HG02763 (cell line): ENCODE results near the gene CYSLTR2.

ENCODE experiments used
- ATAC-seq: cut with Tn5 transposase; IDR thresholded peaks from one replicate; pipeline ENCODE4 v1.9.1; 2021; ENCODE audit warnings: mild to moderate bottlenecking, moderate library complexity; ENCODE audit not compliant: unreplicated experiment

The CYSLTR2 gene, protein sequence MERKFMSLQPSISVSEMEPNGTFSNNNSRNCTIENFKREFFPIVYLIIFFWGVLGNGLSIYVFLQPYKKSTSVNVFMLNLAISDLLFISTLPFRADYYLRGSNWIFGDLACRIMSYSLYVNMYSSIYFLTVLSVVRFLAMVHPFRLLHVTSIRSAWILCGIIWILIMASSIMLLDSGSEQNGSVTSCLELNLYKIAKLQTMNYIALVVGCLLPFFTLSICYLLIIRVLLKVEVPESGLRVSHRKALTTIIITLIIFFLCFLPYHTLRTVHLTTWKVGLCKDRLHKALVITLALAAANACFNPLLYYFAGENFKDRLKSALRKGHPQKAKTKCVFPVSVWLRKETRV

DNA sequence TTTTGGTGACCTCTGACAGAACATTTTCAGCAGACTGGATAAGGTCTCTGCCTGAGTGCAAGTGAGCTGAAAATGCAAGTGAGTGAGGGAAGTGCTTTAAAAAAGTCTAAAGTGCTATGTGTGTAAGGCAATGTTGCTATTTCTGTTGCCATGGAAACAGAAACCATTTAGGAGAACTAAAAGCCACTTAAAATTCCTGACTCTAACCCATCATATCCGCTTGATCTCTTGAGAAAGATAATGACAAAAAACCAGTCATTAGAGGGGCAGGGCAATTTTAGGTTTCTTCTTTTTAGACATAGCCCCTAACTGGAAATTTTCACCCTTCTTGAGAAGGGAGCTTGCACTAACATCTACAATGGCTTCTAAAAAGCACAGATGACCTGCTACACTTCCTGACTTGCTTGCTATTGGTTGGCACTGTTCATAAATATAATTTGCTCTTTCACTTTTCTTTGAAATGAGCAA, at the start of gene CYSLTR2:
TSS of gene CYSLTR2 (plus strand) at position 458 of the 468 bp plus-strand sequence. CDS start 52,889 bp downstream, outside the sequence.
- peak; percentile 61 for ATAC-seq

DNA sequence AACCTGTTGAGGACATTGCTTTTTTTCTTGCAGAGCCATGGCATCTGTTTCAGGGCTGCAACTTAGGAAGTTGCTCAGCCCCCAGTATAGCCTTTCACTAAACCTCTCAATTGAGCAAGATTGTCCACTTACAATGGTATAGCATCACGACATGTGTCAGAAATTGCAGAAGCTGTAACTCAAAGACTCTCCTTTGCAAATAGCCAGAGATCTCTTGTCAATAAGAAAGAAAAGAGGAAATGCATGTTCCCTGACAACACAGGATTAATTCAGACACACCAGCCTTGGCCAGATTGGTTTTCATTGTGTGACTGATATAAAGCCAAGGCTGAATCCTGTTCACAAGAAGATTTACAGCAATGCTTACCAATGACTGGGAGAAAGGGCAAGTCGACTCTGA, 38.7 kb upstream of the CYSLTR2 start:
- no peak for ATAC-seq

GRCh38 chr13:48618937-48619336, 34.8 kb upstream of the CYSLTR2 start:
- ATAC-seq: no peak

- no peak for ATAC-seq
These were observed 32.7 kb upstream of the CYSLTR2 start for GRCh38 chr13:48621056-48621455.

GRCh38 chr13:48624016-48624415, 29.7 kb upstream of the CYSLTR2 start:
- ATAC-seq: no peak

DNA sequence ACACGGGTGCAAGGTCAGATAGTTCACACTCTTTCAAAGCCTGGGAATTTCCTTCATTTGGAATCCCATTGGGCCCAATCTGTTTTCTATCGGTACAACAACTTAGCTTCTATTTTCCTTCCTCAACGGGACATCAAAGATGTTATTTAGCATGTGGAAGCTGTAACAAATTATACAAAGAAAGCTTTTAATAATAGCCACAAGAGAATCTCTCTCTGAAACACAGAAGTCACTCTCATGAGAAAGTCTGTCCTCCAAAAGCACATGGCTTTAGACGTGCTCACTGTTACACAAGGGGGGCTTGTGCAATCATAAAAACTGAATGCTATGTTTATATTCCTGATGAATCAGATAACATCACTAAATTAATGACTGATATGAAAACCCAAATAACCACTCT, 28.9 kb upstream of the CYSLTR2 start:
- ATAC-seq: no peak

DNA sequence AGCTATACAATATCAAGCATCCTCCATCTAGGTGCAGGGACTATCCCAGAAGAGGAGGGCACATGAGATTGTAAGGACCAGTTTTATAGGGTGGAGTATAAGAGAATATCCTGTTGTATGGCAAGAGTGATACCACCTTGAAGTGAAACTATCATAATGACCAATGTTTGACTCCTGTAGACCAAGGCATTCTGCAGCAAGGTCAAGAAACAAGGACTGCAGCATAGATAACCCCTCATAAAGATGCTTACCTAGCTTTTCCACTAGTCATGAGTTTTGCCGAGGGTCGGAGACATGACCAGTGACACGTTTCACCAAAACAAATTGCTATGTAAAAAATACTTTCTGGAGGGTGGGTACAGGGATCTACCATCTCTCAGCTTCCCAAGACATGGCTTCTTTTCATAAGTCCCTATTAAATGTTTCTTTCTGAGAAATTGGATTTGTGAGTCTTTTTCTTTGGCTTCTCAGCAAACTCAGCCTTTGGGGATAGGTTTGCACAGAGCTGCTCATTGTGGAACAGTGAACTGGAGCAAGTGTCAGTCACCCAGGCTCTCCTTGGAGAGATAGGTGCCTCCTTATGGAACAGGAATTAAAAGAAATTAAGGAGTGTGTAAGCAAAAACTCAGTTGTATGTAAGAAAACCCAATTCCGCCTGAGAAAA, 28.2 kb upstream of the CYSLTR2 start:
- ATAC-seq: no peak

GRCh38 chr13:48626077-48626449, 27.7 kb upstream of the CYSLTR2 start:
- no peak for ATAC-seq

DNA sequence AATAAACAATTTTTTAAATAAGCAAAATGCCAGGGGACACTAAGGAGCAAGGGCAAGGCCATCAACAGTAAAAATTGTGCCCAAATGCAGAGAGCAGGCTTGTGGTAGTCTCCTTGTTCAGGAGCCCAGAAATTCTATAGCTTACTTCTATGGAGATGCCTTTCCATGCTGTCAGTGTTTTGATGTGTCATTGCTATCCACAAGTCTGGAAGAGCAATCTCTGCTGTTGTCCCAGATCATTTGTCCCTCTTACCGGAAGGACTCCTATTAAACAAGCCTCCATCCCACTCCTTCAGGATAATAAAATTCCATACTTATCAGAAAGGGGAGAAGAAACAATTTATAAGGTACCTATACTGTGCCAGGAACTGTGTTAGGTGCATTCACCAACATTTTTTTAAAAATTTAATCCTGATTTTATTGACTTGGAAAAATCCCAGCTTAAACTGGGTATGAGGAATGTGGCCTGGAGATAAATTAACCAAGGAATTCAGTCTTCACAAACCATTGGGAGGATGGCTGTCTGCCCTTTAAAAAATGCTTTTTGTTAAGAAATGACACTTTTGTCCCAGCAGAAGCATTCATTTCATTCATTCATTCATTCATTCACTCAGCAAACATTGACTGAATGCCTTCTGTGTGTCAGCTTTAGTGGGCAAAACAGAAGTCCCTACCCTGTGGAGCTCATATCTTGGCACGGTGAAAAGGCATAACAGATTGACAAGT, 26.8 kb upstream of the CYSLTR2 start:
- ATAC-seq: no peak

DNA sequence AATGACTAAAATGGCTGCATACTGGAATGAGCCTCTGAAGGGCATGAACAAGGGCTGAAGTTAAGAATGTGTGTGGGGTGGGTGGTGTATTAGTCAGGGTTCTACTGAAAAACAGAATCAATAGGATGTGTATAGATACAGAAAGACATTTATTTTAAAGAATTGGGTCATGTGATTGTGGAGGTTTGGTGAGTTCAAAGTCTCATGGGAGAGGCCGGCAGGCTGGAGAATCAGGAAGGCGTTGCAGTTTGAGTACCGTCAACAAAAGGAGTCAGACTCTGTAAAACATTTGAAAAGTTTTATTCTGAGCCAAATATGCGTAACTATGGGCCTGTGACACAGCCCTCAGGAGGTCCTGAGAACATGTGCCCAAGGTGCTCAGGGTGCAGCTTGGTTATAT, 24.5 kb upstream of the CYSLTR2 start:
- no peak for ATAC-seq

DNA sequence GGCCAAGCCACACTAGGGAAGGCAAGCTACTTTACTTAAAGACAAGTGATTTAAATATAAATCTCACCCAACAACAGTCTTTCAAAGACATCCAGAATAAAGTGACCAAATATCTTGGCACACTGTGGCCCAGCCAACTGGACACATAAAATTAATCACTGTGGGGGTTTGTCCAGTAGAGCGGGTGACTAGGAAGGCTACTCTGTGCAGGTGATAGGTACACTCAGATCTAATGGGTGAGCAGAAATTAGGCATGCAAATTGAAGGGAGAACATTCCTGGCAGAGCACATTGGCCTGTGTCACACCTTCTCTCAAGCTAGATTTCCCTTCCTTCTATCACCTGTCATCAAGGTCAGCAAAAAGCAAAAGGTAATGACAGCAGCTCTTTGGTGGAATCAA, 23.4 kb upstream of the CYSLTR2 start:
- ATAC-seq: no peak

DNA sequence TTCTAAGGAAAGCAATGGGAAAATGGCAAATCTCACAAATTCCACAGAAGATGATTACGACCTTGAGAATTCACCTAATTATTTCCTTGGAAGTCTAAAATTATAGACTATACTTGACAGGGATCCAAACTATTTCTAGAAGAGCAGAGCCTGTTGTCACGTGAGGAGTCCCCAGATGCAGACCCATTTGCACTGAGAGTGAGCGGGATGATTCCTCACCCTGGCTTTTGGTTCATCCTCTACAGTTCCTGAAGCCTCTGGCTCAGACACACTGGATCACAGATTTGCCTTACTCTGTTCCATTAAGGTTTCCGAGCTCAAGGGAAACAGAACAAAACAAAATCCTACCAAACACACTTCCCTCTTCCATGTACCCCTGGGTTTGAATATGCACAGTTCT, 23.0 kb upstream of the CYSLTR2 start:
- ATAC-seq: no peak

DNA sequence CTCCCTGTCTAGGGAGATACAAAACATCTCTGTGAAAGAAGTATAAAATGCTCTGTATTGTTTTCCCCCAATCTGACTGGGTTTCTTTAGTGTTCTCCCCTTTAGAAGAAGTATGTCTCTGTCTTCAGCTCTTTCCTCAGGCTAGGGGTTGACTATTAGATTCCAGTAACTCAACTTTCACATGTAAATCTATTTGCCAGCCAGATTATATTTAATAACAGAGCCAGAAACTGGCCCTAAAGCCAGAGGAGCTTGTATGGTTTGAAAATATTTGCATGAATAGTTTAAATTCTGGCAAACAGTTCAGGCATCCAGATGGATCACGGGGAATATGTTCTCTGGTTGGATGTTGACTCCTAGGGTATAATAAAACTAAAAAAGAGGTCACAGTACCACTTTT, 22.3 kb upstream of the CYSLTR2 start:
- no peak for ATAC-seq

GRCh38 chr13:48633700-48634099, 20.0 kb upstream of the CYSLTR2 start:
- ATAC-seq: no peak

- no peak for ATAC-seq
These were observed 19.1 kb upstream of the CYSLTR2 start for GRCh38 chr13:48634636-48635035.

DNA sequence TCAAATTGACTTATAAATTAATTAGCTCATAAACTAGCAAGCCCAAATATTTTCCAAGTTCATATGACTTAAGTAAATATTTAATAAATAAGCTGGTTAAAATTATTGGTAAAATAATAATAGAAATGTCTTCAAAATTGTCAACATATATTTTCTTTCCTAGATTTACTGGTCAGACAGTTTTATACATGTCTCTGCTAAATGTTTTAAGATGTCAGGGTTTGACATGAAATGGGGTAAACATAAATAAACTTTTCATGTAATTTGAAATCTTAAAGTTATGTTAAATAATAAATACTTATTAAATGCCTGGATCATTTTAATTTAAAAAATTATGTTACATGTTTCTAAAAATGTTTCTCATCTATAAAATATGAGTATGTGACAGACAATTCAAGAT, 18.3 kb upstream of the CYSLTR2 start:
- ATAC-seq: no peak

DNA sequence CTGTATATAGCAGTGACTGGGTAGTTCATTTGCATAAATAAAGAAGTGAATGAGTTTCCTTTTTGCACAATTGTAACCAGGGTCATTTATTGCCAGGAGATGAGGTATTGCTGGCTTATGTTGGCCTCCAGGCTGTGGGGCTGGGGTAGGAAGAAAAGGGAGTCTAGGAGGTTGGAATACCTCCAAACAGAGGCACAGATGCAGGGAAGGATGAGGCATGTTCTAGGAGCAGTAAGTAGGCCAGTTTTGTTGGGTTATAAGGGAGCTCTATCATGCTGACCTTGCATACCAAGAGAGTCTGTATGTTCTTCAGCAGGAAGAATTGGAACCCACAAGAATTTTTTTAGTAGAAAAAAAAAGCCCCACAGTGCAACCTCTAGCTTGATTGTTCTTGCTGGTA, 17.2 kb upstream of the CYSLTR2 start:
- ATAC-seq: no peak

- no peak for ATAC-seq
These were observed 16.1 kb upstream of the CYSLTR2 start for GRCh38 chr13:48637601-48638000.

- ATAC-seq: no peak
These were observed 13.0 kb upstream of the CYSLTR2 start for GRCh38 chr13:48640767-48641166.

DNA sequence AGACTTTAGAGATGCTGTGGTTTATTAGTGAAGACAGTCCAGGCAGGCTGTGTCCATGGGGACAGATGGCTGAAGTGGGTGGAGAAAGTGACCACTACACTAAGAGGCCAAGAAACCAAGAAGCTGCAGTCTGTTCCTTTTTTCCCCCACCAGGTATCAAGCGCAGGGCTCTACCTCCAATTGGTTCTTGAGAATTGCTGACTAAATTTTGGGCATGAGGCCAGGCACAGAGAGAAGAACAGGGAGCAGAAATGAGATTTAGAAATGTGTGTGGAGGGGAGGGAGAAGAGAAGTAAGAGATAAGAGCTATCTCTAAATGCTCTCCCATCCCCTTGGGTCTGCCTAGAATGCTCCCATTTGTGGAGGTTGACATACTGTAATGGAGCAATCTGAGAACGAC, 12.3 kb upstream of the CYSLTR2 start:
- no peak for ATAC-seq

DNA sequence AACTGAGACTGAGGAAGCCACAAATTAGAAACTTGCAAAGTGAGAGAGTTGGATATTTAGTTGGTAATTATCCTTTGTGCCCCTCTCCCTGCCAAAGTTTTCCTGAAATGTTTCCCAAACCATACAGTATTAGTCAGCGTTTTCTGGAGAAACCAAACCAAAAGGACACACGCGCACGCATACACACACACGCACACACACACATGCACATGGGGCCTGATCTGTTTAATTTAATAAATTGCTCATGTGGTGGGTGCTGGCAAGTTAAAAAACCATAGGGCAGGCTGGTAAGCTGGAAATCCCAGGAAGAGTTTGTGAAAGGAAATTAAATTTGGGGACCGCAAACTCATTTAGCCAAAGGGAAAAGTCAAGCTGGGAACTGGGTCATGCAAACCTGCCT, 11.7 kb upstream of the CYSLTR2 start:
- no peak for ATAC-seq

DNA sequence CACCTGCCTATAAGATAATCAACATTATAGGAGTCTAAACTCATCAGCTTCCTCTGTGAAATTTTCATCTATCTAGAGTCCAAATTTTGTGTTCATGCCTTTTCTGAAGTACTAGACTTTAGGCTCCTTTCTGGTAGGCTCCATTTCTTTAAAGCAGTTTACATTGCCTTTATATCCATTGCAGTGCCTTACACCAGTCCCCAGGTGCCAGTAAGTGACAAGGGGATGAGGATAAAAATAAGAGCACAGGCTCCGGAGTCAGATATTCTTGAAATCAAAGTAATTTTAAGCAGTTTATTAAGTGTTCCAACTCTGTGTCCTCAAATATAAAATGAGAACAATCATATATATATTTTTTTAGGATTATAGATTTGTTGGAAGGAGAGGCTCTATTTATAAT, 10.6 kb upstream of the CYSLTR2 start:
- no peak for ATAC-seq
